Endothelial cell (in vitro differentiated cells): ENCODE data around the gene C3orf49. TPM values are rescaled to one million over a fixed set of nuclear protein-coding genes. Genes with fewer than 3 reads are reported as not detected.

ENCODE experiments used
- DNase-seq: peaks from one replicate; pipeline ENCODE4 v3.0.0; 2021; ENCODE audit warnings: low spot score
- H3K27ac Mint-ChIP-seq: one replicate; pipeline ENCODE4 v1.8.0; 2021; ENCODE audit warnings: mixed read lengths, inconsistent platforms; ENCODE audit not compliant: unreplicated experiment
- H3K27me3 Mint-ChIP-seq: one replicate; pipeline ENCODE4 v1.8.0; 2021; ENCODE audit warnings: mild to moderate bottlenecking, moderate library complexity, mixed read lengths, inconsistent platforms; ENCODE audit not compliant: unreplicated experiment
- H3K36me3 Mint-ChIP-seq: one replicate; pipeline ENCODE4 v1.8.0; 2021; ENCODE audit warnings: mild to moderate bottlenecking, low read depth, mixed read lengths, inconsistent platforms; ENCODE audit not compliant: unreplicated experiment
- H3K4me1 Mint-ChIP-seq: one replicate; pipeline ENCODE4 v1.8.0; 2021; ENCODE audit warnings: mild to moderate bottlenecking, mixed read lengths, inconsistent platforms; ENCODE audit not compliant: unreplicated experiment
- H3K4me3 Mint-ChIP-seq: one replicate; pipeline ENCODE4 v1.8.0; 2021; ENCODE audit warnings: mild to moderate bottlenecking, mixed read lengths, inconsistent platforms; ENCODE audit not compliant: unreplicated experiment
- H3K9me3 Mint-ChIP-seq: one replicate; pipeline ENCODE4 v1.8.0; 2021; ENCODE audit warnings: mixed read lengths, inconsistent platforms; ENCODE audit not compliant: unreplicated experiment
- long read RNA-seq: library from polyadenylated mRNA; unstranded; transcript quantifications from one replicate; pipeline ENCODE4 v2.0.0, GENCODE V29; 2020; ENCODE audit not compliant: unreplicated experiment
- total RNA-seq: library from RNA; stranded (reverse); fragmentation: NEBNext Ultra II Directional; extraction: Animal tissue kit (Norgen Biotek cat#: 25700); gene quantifications from one replicate; pipeline ENCODE4 v1.2.1, GENCODE V29; 2021; ENCODE audit not compliant: unreplicated experiment
- TF ChIP-seq, protein P1 (sequence below): fragments of 200-600 bp; sonication (generic); IDR thresholded peaks from one replicate; pipeline ENCODE4 v1.5.0; 2021; ENCODE audit warnings: antibody characterized with exemption; ENCODE audit not compliant: unreplicated experiment

The C3orf49 gene
- total RNA-seq = not detected
- long read RNA-seq = 0 reads

- H3K27me3 Mint-ChIP-seq = no peaks in the 10 kb centered on the region
- no peaks in the 10 kb centered on the region for H3K9me3 Mint-ChIP-seq
- H3K4me3 Mint-ChIP-seq = no peak within 1 kb of the TSS
- no peak within 1 kb of the TSS for H3K27ac Mint-ChIP-seq
- no peaks in the 10 kb centered on the region for H3K36me3 Mint-ChIP-seq
- DNase-seq = no peak
- H3K4me1 Mint-ChIP-seq = no peaks in the 10 kb centered on the region
- TF ChIP-seq, protein P1, sequence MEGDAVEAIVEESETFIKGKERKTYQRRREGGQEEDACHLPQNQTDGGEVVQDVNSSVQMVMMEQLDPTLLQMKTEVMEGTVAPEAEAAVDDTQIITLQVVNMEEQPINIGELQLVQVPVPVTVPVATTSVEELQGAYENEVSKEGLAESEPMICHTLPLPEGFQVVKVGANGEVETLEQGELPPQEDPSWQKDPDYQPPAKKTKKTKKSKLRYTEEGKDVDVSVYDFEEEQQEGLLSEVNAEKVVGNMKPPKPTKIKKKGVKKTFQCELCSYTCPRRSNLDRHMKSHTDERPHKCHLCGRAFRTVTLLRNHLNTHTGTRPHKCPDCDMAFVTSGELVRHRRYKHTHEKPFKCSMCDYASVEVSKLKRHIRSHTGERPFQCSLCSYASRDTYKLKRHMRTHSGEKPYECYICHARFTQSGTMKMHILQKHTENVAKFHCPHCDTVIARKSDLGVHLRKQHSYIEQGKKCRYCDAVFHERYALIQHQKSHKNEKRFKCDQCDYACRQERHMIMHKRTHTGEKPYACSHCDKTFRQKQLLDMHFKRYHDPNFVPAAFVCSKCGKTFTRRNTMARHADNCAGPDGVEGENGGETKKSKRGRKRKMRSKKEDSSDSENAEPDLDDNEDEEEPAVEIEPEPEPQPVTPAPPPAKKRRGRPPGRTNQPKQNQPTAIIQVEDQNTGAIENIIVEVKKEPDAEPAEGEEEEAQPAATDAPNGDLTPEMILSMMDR = no peak
Measured at GRCh38 chr3:63819151-63819398, at the start of gene C3orf49. Gene C3orf49, plus strand, starts transcription at chr3:63819299. Its CDS starts 173 bp downstream, at chr3:63819472.

DNA sequence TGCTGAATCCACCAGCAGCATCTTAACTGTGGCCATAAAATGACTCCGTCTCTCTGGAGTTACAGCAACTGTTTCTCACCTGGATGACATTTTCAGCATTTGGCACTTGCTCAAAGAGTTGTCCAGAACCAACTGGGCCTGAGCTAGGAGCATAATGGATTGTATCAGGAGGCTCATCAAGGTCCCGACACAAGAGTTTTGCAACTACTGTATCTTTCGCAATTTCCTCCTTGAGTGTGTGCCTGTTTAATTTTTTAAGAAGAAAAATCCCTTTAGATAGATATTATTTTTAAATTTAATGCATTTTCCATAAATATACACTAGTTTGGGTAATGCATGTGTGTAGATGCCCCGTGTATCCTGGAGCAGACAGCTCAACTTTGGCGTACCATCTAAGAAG, 44.3 kb upstream of the C3orf49 start:
- H3K27me3 Mint-ChIP-seq = no peaks in the 10 kb centered on the region
- no peak for DNase-seq
- TF ChIP-seq, protein P1 = no peak
- H3K4me1 Mint-ChIP-seq = no peaks in the 10 kb centered on the region
- no peaks in the 10 kb centered on the region for H3K9me3 Mint-ChIP-seq
- no peaks in the 10 kb centered on the region for H3K36me3 Mint-ChIP-seq
- H3K27ac Mint-ChIP-seq = no peak overlapping the region
- H3K4me3 Mint-ChIP-seq = no peak overlapping the region

DNA sequence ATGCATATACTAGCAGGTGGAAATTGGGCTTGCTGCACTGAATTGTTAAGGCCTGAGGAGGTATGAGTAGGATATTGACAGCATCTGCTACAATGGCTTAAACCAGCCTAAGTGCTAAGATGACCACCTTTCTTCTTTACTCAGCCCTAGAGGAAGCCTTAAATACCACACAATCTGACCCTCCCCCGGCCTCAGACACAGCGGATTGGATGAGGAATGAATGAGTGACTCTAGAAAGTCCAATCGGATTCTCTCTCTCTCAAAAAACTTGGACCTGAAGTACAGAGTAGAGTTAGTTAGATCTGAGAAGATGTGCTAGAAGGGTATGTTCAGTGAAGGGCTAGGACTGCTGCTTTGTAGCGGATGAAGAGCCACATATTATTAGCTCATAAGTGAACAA, 39.9 kb upstream of the C3orf49 start:
- Mint-ChIP-seq H3K4me1 (peaks cover 5% of the 10 kb centered on the region), H3K27me3 (no peaks in the 10 kb centered on the region), H3K36me3 (no peaks in the 10 kb centered on the region), H3K4me3 (no peak overlapping the region), H3K27ac (no peak overlapping the region), H3K9me3 (no peaks in the 10 kb centered on the region)
- no peak for DNase-seq
- TF ChIP-seq, protein P1 = no peak

GRCh38 chr3:63791974-63792373, 27.1 kb upstream of the C3orf49 start:
- no peak overlapping the region for H3K27ac Mint-ChIP-seq
- peaks cover 3% of the 10 kb centered on the region for H3K4me1 Mint-ChIP-seq
- TF ChIP-seq, protein P1 = no peak
- H3K9me3 Mint-ChIP-seq = no peaks in the 10 kb centered on the region
- no peak overlapping the region for H3K4me3 Mint-ChIP-seq
- H3K36me3 Mint-ChIP-seq = no peaks in the 10 kb centered on the region
- no peaks in the 10 kb centered on the region for H3K27me3 Mint-ChIP-seq
- DNase-seq = no peak

DNA sequence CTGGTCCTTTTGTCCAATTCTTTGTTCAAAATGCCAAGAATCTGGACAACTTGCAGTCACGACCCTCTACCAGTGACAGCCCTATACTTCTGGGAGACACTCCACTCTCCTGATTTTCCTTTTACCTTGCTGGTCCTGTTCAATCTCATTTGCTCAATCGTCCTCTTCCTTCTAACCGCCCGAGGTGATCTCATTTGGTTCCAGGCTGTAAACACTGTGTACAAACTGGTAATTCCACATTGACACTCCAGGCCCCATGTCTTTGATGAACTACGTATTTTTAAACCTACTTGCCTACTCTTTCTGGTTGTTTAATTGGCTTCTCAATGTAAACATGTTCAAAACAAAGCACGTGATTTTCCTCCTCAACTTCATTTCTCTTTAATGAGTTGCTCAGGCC, 23.7 kb upstream of the C3orf49 start:
- DNase-seq = no peak
- Mint-ChIP-seq H3K4me1 (no peaks in the 10 kb centered on the region), H3K27ac (no peak overlapping the region)

More for the DNA sequence above, 23.7 kb upstream of the C3orf49 start:
- H3K27me3 Mint-ChIP-seq = no peaks in the 10 kb centered on the region
- no peak overlapping the region for H3K4me3 Mint-ChIP-seq
- no peaks in the 10 kb centered on the region for H3K36me3 Mint-ChIP-seq
- TF ChIP-seq, protein P1 = no peak
- H3K9me3 Mint-ChIP-seq = no peaks in the 10 kb centered on the region
